C4-2B (cell line): ENCODE results near the gene PTAFR.

ENCODE experiments used
- H3K27ac ChIP-seq: fragments of 450-650 bp; 2 replicates; pipeline ENCODE4 v1.5.1; 2017
- ZFX ChIP-seq: fragments of 450-650 bp; IDR thresholded peaks from 2 replicates; pipeline ENCODE4 v1.6.1; 2017
- TF ChIP-seq, protein P1 (sequence below): fragments of 450-650 bp; conservative IDR thresholded peaks from 2 replicates; pipeline ENCODE4 v1.5.1; 2017; ENCODE audit warnings: mild to moderate bottlenecking

Gene PTAFR, protein sequence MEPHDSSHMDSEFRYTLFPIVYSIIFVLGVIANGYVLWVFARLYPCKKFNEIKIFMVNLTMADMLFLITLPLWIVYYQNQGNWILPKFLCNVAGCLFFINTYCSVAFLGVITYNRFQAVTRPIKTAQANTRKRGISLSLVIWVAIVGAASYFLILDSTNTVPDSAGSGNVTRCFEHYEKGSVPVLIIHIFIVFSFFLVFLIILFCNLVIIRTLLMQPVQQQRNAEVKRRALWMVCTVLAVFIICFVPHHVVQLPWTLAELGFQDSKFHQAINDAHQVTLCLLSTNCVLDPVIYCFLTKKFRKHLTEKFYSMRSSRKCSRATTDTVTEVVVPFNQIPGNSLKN

DNA sequence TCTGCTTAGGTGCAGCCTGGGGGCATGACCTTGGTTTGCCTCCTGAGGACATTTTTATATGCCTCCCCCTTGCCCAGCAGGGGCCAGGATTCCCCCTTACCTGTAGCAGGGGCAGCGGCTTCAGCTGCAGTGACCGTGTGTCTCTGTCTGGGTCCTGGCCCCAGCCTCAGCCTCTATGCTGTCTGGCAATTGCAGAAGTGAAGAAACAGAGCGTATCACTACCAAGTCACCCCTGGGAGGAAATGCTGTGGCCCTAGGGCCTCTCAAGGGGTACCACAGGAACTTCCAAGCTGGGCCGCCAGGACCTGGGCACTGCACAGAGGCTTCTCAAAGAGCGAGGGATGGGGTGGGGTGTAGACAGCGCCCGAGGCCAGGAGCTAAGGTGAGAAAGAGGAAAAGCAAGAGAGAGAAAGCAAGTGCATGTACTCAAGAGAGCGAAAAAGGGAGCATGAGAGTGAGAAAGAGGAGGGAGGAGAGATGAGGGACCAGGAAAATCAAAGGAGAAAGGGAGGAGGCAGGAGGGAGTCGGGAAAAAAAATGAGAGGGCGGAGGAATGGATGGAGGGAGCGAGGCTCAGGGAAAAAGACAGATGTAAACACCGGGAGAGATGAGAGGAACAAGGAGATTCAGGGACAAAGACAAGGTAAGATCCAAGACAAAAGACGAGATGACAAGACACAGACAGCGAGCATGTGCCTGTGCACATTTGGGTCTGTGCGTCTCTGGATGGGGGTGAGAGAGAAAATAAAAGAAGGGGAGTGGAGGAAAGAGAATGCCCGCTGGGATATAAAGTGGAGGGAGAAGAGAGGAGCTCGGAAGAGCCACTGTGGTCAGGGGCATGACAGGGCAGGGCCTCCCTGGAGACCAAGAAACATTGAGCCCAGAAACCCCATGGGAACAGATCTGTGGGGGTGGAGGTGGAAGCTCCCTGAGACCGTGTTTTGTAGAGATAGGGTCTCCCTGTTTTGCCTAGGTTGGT lies at the start of gene PTAFR:
Gene PTAFR (minus strand): TSS at position 199 of the 979 bp plus-strand sequence. CDS start 25,669 bp downstream, outside the sequence.
- no peak for TF ChIP-seq ZFX
- TF ChIP-seq, protein P1, sequence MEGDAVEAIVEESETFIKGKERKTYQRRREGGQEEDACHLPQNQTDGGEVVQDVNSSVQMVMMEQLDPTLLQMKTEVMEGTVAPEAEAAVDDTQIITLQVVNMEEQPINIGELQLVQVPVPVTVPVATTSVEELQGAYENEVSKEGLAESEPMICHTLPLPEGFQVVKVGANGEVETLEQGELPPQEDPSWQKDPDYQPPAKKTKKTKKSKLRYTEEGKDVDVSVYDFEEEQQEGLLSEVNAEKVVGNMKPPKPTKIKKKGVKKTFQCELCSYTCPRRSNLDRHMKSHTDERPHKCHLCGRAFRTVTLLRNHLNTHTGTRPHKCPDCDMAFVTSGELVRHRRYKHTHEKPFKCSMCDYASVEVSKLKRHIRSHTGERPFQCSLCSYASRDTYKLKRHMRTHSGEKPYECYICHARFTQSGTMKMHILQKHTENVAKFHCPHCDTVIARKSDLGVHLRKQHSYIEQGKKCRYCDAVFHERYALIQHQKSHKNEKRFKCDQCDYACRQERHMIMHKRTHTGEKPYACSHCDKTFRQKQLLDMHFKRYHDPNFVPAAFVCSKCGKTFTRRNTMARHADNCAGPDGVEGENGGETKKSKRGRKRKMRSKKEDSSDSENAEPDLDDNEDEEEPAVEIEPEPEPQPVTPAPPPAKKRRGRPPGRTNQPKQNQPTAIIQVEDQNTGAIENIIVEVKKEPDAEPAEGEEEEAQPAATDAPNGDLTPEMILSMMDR: no peak
- no peak within 1 kb of the TSS for H3K27ac ChIP-seq

DNA sequence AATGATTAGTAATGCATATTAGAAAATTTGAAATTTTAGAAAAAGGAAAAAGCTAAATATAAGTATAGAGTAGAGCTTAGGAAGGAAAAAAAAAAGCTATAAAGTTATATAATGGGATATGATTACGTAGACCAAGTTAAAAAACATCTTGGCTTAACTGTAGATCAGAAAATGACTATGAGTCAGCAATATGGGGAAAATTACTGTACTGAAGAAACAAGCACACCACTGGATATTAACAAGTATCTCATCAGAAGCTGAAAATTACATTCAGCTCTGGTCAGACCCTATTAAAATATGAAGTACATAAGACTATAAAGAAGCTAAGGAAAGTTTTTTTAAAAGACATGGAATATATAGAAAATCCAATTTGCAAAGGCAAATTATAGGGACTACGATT lies 36.8 kb upstream of the PTAFR start:
- H3K27ac ChIP-seq: no peak overlapping the region
- no peak for TF ChIP-seq ZFX
- TF ChIP-seq, protein P1: no peak

DNA sequence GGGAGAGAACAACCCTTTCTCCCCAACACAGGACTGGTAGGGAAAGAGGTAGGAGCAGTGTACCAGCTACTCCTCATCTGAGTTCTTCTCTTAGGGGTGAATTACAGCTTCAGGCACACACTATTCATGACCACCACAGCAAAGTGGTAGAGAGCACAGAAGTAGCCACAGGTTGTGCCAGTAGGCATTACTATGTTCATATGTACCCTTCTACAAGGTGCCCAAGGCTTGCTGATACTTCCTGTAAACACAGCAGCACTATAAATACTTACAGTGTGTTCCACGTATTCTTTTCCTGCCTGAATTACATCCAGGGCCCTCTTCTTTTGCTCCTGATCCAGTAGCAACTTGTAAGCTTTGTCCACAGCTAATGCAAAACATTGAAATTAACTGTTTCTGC lies 33.2 kb upstream of the PTAFR start:
- no peak overlapping the region for H3K27ac ChIP-seq
- TF ChIP-seq, protein P1: no peak
- TF ChIP-seq ZFX: no peak

DNA sequence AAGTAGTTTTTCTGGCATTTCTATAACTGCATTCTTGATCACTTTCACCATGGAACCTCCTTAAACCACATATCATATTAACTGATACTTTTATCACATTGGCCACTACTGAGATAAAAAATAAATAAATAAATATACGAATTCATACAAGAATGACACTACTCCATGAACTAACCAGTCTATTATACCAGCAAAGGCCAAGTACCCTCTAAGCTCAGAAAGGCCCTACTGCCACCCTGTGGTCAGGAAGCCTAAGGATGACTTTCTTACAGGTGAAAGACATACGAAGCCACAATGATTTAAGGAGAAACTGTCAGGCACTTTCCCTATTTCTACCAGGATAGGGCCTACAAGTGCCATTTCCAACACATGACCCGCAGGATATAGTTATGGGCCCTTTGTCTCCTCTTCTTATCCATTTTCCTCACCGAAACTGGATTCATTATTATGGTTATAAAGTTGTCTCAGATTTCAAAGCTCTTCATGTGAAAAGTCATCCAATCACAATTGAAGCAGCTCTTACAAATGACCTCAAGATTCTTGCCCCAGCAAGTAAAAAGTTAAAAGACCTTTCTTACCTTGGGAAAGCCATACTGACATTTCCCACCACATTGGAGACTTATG lies 32.4 kb upstream of the PTAFR start:
- H3K27ac ChIP-seq: no peak overlapping the region
- TF ChIP-seq ZFX: no peak
- TF ChIP-seq, protein P1: peak; percentile 82

DNA sequence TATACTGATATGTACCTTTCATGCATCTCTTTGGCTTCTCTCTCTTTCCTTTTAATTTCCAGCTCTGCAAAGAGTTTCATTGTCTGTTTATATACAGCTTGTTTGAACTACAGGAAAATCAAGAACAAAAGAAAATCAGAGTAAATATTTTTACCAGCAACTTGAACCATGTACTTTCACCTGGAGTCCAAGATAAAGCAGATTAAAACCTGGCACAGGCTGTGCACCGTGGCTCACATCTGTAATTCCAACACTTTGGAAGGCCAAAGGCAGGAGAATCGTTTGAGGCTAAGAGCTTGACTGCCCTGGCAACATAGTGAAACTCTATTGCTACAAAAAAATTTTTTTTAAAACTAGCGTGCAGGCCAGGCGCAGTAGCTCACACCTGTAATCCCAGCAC lies 28.8 kb upstream of the PTAFR start:
- TF ChIP-seq ZFX: no peak
- TF ChIP-seq, protein P1: no peak
- H3K27ac ChIP-seq: no peak overlapping the region

DNA sequence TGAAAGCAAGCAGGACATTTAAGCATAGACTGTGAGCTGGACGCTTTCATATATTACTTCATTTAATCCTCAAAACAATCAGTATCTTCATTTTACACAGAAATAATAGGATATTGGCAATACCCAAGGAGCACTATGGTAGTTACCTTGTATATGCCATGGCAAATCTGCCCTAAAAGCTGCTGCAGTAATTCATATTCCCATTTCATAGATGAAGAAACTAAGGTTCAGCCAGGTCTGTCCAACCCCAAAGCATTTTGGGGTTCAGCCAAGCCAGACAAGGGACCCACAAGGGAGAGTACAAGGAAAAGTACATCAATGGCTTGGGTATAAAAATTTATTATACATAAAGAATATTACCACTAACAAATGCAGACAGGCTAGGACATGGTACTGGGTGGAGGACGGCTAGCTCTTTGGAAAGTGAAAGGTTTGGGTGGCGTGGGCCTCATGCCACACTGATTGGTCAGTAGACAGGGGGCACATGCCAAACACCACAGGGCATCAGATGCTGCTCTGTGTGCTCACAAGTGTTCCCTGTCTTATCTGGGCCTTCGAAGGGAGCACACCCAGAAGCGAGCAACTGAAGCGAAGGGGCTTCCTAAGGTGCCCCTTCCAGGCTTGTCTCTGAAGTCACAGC lies 23.9 kb upstream of the PTAFR start:
- TF ChIP-seq, protein P1: no peak
- no peak for TF ChIP-seq ZFX
- H3K27ac ChIP-seq: no peak overlapping the region
